Right lobe of liver (tissue), 4 donors: Measurements from ENCODE around the gene FGF22.
"Not testable (repeated sequence)": the region's sequence is repeated elsewhere in the genome, so short reads cannot be mapped to it uniquely, and the experiment has no call there.

ENCODE experiments used
- CTCF ChIP-seq, 4 donors: fragments of 200-600 bp in 3 of 4; fragments of 450-650 bp in 1 of 4; IDR thresholded peaks; one replicate each; pipeline versions ENCODE4 v1.5.1 to v1.8.0; 2016 to 2022; ENCODE audit warnings: antibody characterized with exemption in 4 of 4, mild to moderate bottlenecking in 2 of 4
- POLR2A ChIP-seq: fragments of 450-650 bp; IDR thresholded peaks from one replicate; pipeline ENCODE4 v1.6.1; 2017; ENCODE audit warnings: antibody characterized with exemption, mild to moderate bottlenecking
- donor health status: DM: no; HTN: no; CAD: no.
- donor health status: DM: no; HTN: no; CAD: no.
- donor health status: DM: no; HTN: yes; CAD: no.

GRCh38 chr19:626566-626965 lies 13.1 kb upstream of the FGF22 start:
- not testable (repeated sequence) for TF ChIP-seq CTCF (IDR thresholded peaks at IDR 0.05); POLR2A
